Measurements from ENCODE around the gene LPCAT1. TPM values are rescaled to one million over a fixed set of nuclear protein-coding genes. Genes with fewer than 3 reads are reported as not detected.

Gene LPCAT1
- total and polyA plus RNA-seq, 10 of the 15 experiments (the other 5 are each of a cell fraction or from before 2014, with no cell fraction given): 2.3 to 109 (median 72.7) TPM

DNA sequence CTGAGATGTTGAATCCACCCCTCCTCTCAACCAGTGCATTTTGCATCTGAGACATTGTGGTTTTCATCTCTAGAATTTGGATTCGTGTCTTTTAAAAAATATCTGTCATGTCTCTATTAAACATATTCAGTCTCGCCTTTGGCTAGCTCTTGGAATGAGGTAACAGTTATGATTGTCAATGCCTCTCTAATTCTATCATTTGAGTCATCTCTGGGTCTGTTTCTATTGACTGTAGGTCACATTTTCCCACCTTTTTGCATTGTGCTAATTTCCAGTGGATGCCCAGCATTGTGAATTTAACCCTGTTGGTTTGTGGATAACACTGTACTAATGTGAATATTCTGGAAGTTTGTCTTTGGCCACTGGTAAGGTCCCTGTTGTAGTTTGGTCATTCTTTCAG is 70.1 kb downstream of the LPCAT1 start:
- peaks cover 16% of the 10 kb centered on the region for H3K9me3 ChIP-seq (replicated peaks; ENCODE audit: control insufficient read depth, insufficient read depth, low read length)
- POLR2A ChIA-PET: no interaction called here
- intact Hi-C loops (cut with micrococcal nuclease; ENCODE audit: unreplicated experiment): no loop called here
- H2AFZ ChIP-seq (ENCODE audit: control insufficient read depth, low read depth, low read length): no peak overlapping the region
- 75% methylated on average over 2 of the region's 2 CpGs for WGBS (ENCODE audit: insufficient coverage, insufficient replicate concordance, low lambda C conversion rate, missing lambda C conversion rate)
- H3K4me1 ChIP-seq (ENCODE audit: control insufficient read depth, insufficient read depth, low read length): no peaks in the 10 kb centered on the region
- H3K79me2 ChIP-seq (ENCODE audit: control insufficient read depth, insufficient read depth, low read length): no peaks in the 10 kb centered on the region
- TF ChIP-seq CEBPB (IDR thresholded peaks at IDR 0.05; ENCODE audit: borderline replicate concordance in 1 of 2, low read depth in 2 of 2, low read length in 2 of 2): no peak
- no peak overlapping the region for H3K4me3 ChIP-seq
- RAD21 ChIA-PET (ENCODE audit: unreplicated experiment): no interaction called here
- H4K20me1 ChIP-seq (ENCODE audit: control insufficient read depth, insufficient read depth): no peaks in the 10 kb centered on the region
- FAIRE-seq: no peak
- no TSS peak for BruUV-seq (replicated peaks)
- SMC1A ChIA-PET (ENCODE audit: uncharacterized antibody, unreplicated experiment): no interaction called here
- H3K4me2 ChIP-seq (ENCODE audit: control insufficient read depth, insufficient read depth): no peak overlapping the region
- CTCF ChIA-PET: interaction anchor here (0.6 kb wide), 1 partner anchor 245 kb away, joined by 3 read pairs; no protein-coding TSS in a partner anchor
- H3K9ac ChIP-seq (ENCODE audit: control insufficient read depth, insufficient read depth, low read length): no peak overlapping the region
- no peaks in the 10 kb centered on the region; a peak in 1 of 4 replicates for H3K27me3 ChIP-seq (replicated peaks in 1 of 2; ENCODE audit: control insufficient read depth in 2 of 2, insufficient read depth in 2 of 2, low read length in 1 of 2)
- H3K36me3 ChIP-seq (ENCODE audit: control insufficient read depth in 2 of 2, insufficient read depth in 2 of 2, low read length in 1 of 2): no peaks in the 10 kb centered on the region
- no peak for DNase-seq (ENCODE audit: low read depth, low spot score)
- no peak for ATAC-seq
- no peak overlapping the region for H3K27ac ChIP-seq (ENCODE audit: control insufficient read depth, insufficient read depth)
- in situ Hi-C loops (cut with MboI): no loop called here

DNA sequence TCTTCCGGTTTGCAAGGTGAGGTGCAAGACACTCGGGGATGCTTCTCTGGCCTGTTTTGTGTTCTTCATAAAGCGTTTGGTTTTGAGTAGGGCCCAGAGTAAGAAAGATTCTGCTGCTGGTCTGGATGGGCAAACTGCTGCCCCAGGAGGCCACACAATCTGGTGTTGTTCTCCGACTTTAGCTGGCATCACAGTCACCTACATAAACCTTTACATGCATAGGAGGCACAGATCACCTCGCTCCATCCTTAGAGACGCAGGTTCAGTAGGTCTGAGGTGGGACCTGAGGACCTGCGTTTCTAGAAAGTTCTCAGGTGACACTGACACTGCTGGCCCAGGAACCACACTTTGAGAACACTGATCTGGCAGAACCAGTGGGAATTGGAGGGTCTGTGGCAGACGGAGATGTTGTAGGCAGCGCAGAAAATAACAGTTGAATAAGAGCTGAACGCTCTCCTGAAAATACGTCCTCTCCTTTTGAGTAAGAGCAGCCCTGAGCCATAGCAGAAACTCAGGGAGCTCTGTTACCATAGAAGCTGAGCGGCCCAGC is 74.6 kb downstream of the LPCAT1 start:
- no peaks in the 10 kb centered on the region; the same call in 2 of the 3 replicates for H3K9me3 ChIP-seq (replicated peaks; ENCODE audit: control insufficient read depth, insufficient read depth, low read length)
- no peaks in the 10 kb centered on the region for H4K20me1 ChIP-seq (ENCODE audit: control insufficient read depth, insufficient read depth)
- no peak overlapping the region for H3K4me3 ChIP-seq
- H3K79me2 ChIP-seq (ENCODE audit: control insufficient read depth, insufficient read depth, low read length): no peaks in the 10 kb centered on the region
- H2AFZ ChIP-seq (ENCODE audit: control insufficient read depth, low read depth, low read length): no peak overlapping the region
- peaks cover 2 to 7% of the 10 kb centered on the region in 2 experiments; a peak in 3 of 4 replicates for H3K27me3 ChIP-seq (replicated peaks in 1 of 2; ENCODE audit: control insufficient read depth in 2 of 2, insufficient read depth in 2 of 2, low read length in 1 of 2)
- ChIA-PET POLR2A (no interaction called here), RAD21 (ENCODE audit: unreplicated experiment) (no interaction called here), CTCF (no interaction called here), SMC1A (ENCODE audit: uncharacterized antibody, unreplicated experiment) (no interaction called here)
- no peak overlapping the region for H3K4me2 ChIP-seq (ENCODE audit: control insufficient read depth, insufficient read depth)
- DNase-seq (ENCODE audit: low read depth, low spot score) (no peak), FAIRE-seq (no peak), ATAC-seq (no peak)
- H3K36me3 ChIP-seq (ENCODE audit: control insufficient read depth in 2 of 2, insufficient read depth in 2 of 2, low read length in 1 of 2): no peaks in the 10 kb centered on the region
- WGBS (ENCODE audit: insufficient coverage, insufficient replicate concordance, low lambda C conversion rate, missing lambda C conversion rate): 59% methylated on average over 12 of the region's 12 CpGs
- H3K9ac ChIP-seq (ENCODE audit: control insufficient read depth, insufficient read depth, low read length): no peak overlapping the region
- in situ Hi-C loops (cut with MboI): no loop called here
- H3K27ac ChIP-seq (ENCODE audit: control insufficient read depth, insufficient read depth): no peak overlapping the region
- no TSS peak for BruUV-seq (replicated peaks)
- H3K4me1 ChIP-seq (ENCODE audit: control insufficient read depth, insufficient read depth, low read length): no peaks in the 10 kb centered on the region
- intact Hi-C loops (cut with micrococcal nuclease; ENCODE audit: unreplicated experiment): no loop called here
- TF ChIP-seq TBL1XR1 (IDR thresholded peaks at IDR 0.05; ENCODE audit: low read depth, low read length) (no peak), YY1 (IDR thresholded peaks at IDR 0.05; ENCODE audit: low read depth, low read length) (no peak), CBX5 (IDR thresholded peaks at IDR 0.05; ENCODE audit: low read depth) (no peak), RBBP5 (conservative IDR thresholded peaks at IDR 0.05) (no peak), SMARCA5 (IDR thresholded peaks at IDR 0.05) (no peak), MEF2A (IDR thresholded peaks at IDR 0.05; ENCODE audit: insufficient read depth, low read depth, low read length) (no peak), BMI1 (IDR thresholded peaks at IDR 0.05; ENCODE audit: borderline replicate concordance) (no peak), PAX8 (IDR thresholded peaks at IDR 0.05) (no peak), ATF7 (IDR thresholded peaks at IDR 0.05; ENCODE audit: low read depth) (no peak), RAD21 (IDR thresholded peaks at IDR 0.05; ENCODE audit: insufficient read depth, low read depth, low read length) (no peak), RAD51 (IDR thresholded peaks at IDR 0.05) (no peak), PML (IDR thresholded peaks at IDR 0.05; ENCODE audit: low read length) (no peak), IKZF1 (conservative IDR thresholded peaks at IDR 0.05) (no peak)
- TF ChIP-seq, protein P1, sequence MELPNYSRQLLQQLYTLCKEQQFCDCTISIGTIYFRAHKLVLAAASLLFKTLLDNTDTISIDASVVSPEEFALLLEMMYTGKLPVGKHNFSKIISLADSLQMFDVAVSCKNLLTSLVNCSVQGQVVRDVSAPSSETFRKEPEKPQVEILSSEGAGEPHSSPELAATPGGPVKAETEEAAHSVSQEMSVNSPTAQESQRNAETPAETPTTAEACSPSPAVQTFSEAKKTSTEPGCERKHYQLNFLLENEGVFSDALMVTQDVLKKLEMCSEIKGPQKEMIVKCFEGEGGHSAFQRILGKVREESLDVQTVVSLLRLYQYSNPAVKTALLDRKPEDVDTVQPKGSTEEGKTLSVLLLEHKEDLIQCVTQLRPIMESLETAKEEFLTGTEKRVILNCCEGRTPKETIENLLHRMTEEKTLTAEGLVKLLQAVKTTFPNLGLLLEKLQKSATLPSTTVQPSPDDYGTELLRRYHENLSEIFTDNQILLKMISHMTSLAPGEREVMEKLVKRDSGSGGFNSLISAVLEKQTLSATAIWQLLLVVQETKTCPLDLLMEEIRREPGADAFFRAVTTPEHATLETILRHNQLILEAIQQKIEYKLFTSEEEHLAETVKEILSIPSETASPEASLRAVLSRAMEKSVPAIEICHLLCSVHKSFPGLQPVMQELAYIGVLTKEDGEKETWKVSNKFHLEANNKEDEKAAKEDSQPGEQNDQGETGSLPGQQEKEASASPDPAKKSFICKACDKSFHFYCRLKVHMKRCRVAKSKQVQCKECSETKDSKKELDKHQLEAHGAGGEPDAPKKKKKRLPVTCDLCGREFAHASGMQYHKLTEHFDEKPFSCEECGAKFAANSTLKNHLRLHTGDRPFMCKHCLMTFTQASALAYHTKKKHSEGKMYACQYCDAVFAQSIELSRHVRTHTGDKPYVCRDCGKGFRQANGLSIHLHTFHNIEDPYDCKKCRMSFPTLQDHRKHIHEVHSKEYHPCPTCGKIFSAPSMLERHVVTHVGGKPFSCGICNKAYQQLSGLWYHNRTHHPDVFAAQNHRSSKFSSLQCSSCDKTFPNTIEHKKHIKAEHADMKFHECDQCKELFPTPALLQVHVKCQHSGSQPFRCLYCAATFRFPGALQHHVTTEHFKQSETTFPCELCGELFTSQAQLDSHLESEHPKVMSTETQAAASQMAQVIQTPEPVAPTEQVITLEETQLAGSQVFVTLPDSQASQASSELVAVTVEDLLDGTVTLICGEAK (IDR thresholded peaks at IDR 0.05; ENCODE audit: borderline replicate concordance): no peak
